Measurements from ENCODE around the gene ARFGAP1.
"Not testable (repeated sequence)": the region's sequence is repeated elsewhere in the genome, so short reads cannot be mapped to it uniquely, and the experiment has no call there.

ARFGAP1 gene

GRCh38 chr20:63332488-63333240 lies 60.1 kb downstream of the ARFGAP1 start:
- no peak for DNase-seq (ENCODE audit: low read depth in 2 of 2)

DNA sequence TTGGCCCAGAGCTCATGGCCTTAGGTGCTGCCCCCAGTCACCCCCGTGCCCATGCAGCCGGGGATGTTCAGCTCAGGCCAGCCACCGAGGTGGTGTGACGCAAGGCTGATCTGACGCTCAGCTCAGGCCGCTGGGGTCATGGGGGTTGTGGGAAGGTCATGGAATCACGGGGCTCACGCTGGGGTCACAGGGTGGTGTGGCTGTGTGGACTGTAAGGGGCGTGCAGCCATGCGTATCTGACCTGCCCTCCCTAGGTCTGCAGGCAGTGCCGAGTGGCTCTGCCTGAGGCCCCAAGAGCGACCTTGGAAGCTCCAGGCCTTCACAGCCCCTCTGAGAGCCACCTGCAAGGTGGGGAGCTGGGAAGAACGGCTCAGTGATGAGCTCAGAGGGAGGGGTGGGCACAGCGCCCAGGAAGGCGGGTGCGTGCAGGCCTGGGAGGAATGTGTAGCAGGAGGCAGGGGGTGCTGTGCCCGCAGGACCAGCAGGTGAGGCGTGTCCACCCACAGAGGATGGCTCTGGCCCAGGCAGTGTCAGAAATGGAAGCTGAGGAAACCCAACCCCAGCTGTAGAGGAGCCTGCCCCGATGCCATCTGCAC lies 60.7 kb downstream of the ARFGAP1 start:
- DNase-seq (ENCODE audit: low read depth in 2 of 2) = no peak

DNA sequence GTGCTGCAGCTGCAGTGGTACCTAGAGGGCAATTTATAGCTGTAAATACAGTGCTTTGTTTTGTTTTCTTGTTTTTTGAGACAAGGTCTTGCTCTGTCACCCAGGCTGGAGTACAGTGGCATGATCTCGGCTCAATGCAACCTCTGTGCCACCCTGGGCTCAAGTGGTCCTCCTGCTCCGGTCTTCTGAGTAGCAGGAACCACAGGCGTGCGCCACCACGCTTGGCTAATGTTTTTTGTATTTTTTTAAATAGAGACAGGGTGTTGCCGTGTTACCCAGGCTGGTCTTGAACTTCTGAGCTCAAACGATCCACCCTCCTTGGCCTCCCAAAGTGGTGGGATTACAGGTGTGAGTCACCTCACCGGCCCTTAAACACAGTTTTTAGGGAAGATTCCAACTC lies 61.7 kb downstream of the ARFGAP1 start:
- DNase-seq (ENCODE audit: low read depth in 2 of 2) = no peak

DNA sequence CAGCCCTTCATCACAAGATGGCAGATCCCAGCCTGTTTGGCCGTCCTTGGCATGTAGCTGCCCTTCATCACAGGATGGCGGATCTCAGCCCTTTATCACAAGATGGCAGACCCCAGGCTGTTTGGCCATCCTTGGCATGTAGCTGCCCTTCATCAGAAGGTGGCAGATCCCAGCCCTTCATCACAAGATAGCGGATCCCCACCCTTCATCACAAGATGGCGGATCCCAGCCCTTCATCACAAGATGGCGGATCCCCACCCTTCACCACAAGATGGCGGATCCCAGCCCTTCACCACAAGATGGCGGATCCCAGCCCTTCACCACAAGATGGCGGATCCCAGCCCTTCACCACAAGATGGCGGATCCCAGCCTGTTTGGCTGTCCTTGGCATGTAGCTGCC lies 62.4 kb downstream of the ARFGAP1 start:
- DNase-seq (ENCODE audit: low read depth in 2 of 2) = not testable (repeated sequence)

DNA sequence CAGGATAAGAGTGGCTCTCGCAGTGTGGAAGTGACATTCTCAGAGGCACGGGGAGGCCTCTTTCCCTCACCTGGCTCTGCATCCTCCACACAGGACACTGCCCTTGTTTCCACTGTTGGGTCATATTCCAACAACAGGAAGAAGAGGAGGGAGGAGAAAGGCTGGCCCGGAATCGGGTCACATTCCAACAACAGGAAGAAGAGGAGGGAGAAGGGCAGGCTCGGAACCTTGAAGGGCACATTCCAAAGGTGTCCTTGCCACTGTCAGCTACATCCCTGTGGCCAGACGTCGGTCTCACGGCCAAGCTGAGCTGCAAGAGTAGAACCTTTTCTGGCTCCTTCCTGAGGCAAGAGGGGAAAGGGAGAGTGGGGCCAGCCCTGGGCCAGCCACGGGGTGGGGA lies 63.1 kb downstream of the ARFGAP1 start:
- no peak for DNase-seq (ENCODE audit: low read depth in 2 of 2)

DNA sequence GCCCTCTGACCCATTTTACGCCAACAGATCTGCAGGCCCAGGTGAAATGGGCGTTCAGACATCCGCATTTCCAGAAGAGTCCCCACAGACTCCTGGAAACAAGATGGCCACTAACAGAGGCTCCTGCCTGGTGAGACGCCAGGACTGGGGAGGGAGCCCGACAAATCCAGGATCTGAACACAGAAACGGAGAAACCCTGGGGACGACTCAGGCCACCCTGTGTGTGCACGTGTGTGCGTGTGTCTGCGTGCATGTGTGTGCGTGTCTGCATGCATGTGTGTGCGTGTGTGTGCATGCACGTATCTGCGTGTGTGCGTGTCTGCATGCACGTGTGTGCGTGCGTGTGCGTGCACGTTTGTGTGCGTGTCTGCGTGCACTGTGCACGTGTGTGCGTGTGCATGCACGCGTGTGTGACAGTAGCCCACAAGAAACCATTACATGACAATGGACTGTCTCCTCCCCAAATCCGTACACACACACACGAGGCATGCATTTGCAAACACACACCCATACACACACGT lies 63.7 kb downstream of the ARFGAP1 start:
- no peak for DNase-seq (ENCODE audit: low read depth in 2 of 2)

DNA sequence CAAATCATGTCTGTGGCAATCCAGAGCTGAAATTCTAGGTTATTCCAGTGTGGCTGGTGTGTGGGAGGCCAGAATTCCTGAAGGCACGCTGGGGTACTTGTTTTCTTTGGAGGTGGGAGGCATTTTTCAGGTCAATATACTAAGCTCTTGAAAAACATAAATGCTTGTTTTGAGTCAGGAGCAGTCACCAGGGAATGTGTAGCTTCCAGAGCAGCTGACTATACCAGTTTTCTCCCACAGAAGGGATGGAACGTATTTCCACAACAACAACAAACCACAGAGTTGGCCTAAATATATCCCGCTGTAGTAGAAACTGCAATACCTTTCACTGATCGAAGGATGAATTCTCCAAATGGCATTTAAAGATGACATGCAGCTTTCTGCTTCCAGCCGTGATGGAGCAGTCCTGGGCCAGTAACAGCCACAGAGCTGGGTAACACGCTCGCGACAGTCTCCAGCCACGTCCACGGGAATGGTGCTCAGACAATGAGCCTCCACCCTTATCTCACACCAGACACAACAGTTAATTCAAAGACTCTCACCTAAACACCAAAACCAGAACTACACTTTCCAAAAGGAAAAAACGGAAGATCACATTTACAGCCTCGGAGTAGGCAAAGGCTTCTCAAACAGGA lies 65.3 kb downstream of the ARFGAP1 start:
- no peak for DNase-seq (ENCODE audit: low read depth in 2 of 2)
